Astrocyte (in vitro differentiated cells and primary cell): ENCODE results near the gene SGCD. TPM values are rescaled to one million over a fixed set of nuclear protein-coding genes. Genes with fewer than 3 reads are reported as not detected.
"Not testable (repeated sequence)": the region's sequence is repeated elsewhere in the genome, so short reads cannot be mapped to it uniquely, and the experiment has no call there.

Source experiments
- DNase-seq: peaks from one replicate; pipeline ENCODE4 v3.0.0-alpha.2; 2010; ENCODE audit warnings: low read depth
- FAIRE-seq: peaks from 2 replicates; lab custom pipeline; 2011; peaks lifted over from hg19 to GRCh38; lab: Jason Lieb, UNC
- H2AFZ ChIP-seq: 2 replicates; pipeline ENCODE4 v1.6.0; 2012; ENCODE audit warnings: low read depth, low read length, inconsistent platforms
- H3K27ac ChIP-seq: 2 replicates; pipeline ENCODE4 v1.5.1; 2011; ENCODE audit warnings: low read depth, low read length, inconsistent platforms
- H3K27me3 ChIP-seq: 2 replicates; pipeline ENCODE4 v1.6.0; 2011; ENCODE audit warnings: low read length, inconsistent platforms; ENCODE audit not compliant: insufficient read depth
- H3K36me3 ChIP-seq: 2 replicates; pipeline ENCODE4 v1.5.1; 2011; ENCODE audit warnings: low read length, inconsistent platforms; ENCODE audit not compliant: insufficient read depth
- H3K4me1 ChIP-seq: 2 replicates; pipeline ENCODE4 v1.5.1; 2011; ENCODE audit warnings: low read length, inconsistent platforms; ENCODE audit not compliant: insufficient read depth
- H3K4me2 ChIP-seq: 2 replicates; pipeline ENCODE4 v1.6.0; 2012; ENCODE audit warnings: low read length, inconsistent platforms
- H3K4me3 ChIP-seq: 2 replicates; pipeline ENCODE4 v1.5.1; 2011; ENCODE audit warnings: low read depth, mild to moderate bottlenecking, low read length, inconsistent platforms; ENCODE audit not compliant: insufficient read depth
- H3K79me2 ChIP-seq: 2 replicates; pipeline ENCODE4 v1.6.0; 2012; ENCODE audit warnings: mild to moderate bottlenecking, low read length, inconsistent platforms; ENCODE audit not compliant: insufficient read depth
- H3K9ac ChIP-seq: 2 replicates; pipeline ENCODE4 v1.6.0; 2012; ENCODE audit warnings: mild to moderate bottlenecking, low read length, inconsistent platforms
- H3K9me3 ChIP-seq: 2 replicates; pipeline ENCODE4 v1.5.1; 2012; ENCODE audit warnings: low read depth, mild to moderate bottlenecking, low read length, inconsistent platforms; ENCODE audit not compliant: insufficient read depth
- H4K20me1 ChIP-seq: 2 replicates; pipeline ENCODE4 v1.6.0; 2012; ENCODE audit warnings: low read length, inconsistent platforms; ENCODE audit not compliant: insufficient read depth
- H3K27ac Mint-ChIP-seq: one replicate; pipeline ENCODE4 v1.8.0; 2021; ENCODE audit warnings: mild to moderate bottlenecking, mixed read lengths; ENCODE audit not compliant: unreplicated experiment
- H3K27me3 Mint-ChIP-seq: one replicate; pipeline ENCODE4 v1.8.0; 2021; ENCODE audit warnings: low read depth, mixed read lengths; ENCODE audit not compliant: unreplicated experiment
- H3K36me3 Mint-ChIP-seq: one replicate; pipeline ENCODE4 v1.8.0; 2021; ENCODE audit warnings: low read depth, mixed read lengths; ENCODE audit not compliant: unreplicated experiment
- H3K4me1 Mint-ChIP-seq: one replicate; pipeline ENCODE4 v1.8.0; 2021; ENCODE audit warnings: low read depth, mixed read lengths; ENCODE audit not compliant: unreplicated experiment
- H3K4me3 Mint-ChIP-seq: one replicate; pipeline ENCODE4 v1.8.0; 2021; ENCODE audit warnings: mild to moderate bottlenecking, moderate library complexity, mixed read lengths; ENCODE audit not compliant: unreplicated experiment
- H3K9me3 Mint-ChIP-seq: one replicate; pipeline ENCODE4 v1.8.0; 2021; ENCODE audit warnings: mild to moderate bottlenecking, mixed read lengths; ENCODE audit not compliant: unreplicated experiment
- CTCF ChIP-seq: IDR thresholded peaks from 2 replicates; pipeline ENCODE4 v1.5.1; 2011; ENCODE audit warnings: low read depth, mild to moderate bottlenecking, inconsistent platforms, low read length, moderate library complexity; ENCODE audit not compliant: insufficient read depth
- EZH2 ChIP-seq: IDR thresholded peaks from 2 replicates; pipeline ENCODE4 v1.6.1; 2012; ENCODE audit warnings: mild to moderate bottlenecking, low read length, inconsistent platforms; ENCODE audit not compliant: insufficient read depth
- total RNA-seq: library from RNA; stranded (reverse); gene quantifications from 2 replicates; pipeline ENCODE4 v1.2.1, GENCODE V29; 2021

Gene SGCD
- total RNA-seq, 1 donor from 2014 or later, result 2.9 TPM

DNA sequence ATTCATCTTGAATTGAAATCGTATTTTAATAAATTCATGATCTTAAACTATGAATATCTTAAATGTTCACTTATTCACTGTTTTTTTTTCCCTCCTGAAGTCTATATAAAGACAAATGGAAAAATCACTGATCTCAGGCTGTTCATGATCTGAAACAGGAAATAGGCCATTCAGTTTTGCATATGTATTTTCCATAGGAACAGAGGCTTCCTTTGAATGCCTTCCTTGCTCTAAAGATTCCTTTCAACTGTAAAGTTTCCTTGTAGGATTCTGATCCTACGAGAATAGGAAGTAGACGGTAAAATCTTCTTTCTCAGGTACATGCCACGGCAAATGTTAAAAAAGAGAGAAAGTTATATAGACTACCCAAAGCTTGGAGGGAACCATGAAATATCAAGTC is 328.8 kb downstream of the SGCD start:
- Histone ChIP-seq H3K27ac (no peak overlapping the region), H3K27me3 (no peaks in the 10 kb centered on the region), H3K4me2 (no peak overlapping the region), H3K4me1 (no peaks in the 10 kb centered on the region), H3K4me3 (no peak overlapping the region), H3K9ac (no peak overlapping the region), H3K79me2 (no peaks in the 10 kb centered on the region), H3K9me3 (no peaks in the 10 kb centered on the region), H3K36me3 (no peaks in the 10 kb centered on the region), H2AFZ (no peak overlapping the region), H4K20me1 (no peaks in the 10 kb centered on the region)
- Mint-ChIP-seq H3K27ac (no peak overlapping the region), H3K27me3 (no peaks in the 10 kb centered on the region), H3K9me3 (no peaks in the 10 kb centered on the region), H3K4me3 (no peak overlapping the region), H3K36me3 (no peaks in the 10 kb centered on the region), H3K4me1 (no peaks in the 10 kb centered on the region)
- no peak for FAIRE-seq
- no peak for DNase-seq
- TF ChIP-seq CTCF (no peak), EZH2 (no peak)

GRCh38 chr5:156664832-156665231 is 337.9 kb downstream of the SGCD start:
- H3K27me3 Mint-ChIP-seq, H3K9me3 Mint-ChIP-seq, H2AFZ ChIP-seq, FAIRE-seq, H3K79me2 ChIP-seq, H3K4me2 ChIP-seq, H3K36me3 Mint-ChIP-seq, H3K36me3 ChIP-seq, H3K9me3 ChIP-seq, H3K4me3 Mint-ChIP-seq, H3K27ac Mint-ChIP-seq, H3K27me3 ChIP-seq, H3K4me1 ChIP-seq, H3K4me3 ChIP-seq, H3K4me1 Mint-ChIP-seq, H3K27ac ChIP-seq, H3K9ac ChIP-seq, DNase-seq, H4K20me1 ChIP-seq: not testable (repeated sequence)

DNA sequence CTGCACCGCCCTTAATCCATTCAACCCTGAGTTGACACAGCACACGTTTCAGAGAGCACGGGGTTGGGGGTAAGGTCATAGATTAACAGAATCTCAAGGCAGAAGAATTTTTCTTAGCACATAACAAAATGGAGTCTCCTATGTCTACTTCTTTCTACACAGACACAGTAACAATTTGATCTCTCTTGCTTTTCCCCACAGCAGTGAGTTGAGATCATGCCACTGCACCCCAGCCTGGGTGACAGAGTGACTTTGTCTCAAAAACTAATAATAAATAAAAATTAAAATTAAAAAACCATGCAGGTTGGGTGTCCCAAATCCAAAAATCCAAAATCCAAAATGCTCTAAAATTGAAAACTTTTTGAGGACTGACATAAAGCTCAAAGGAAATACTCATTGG is 339.7 kb downstream of the SGCD start:
- not testable (repeated sequence) for H3K27ac Mint-ChIP-seq, H3K9me3 Mint-ChIP-seq, H3K27me3 Mint-ChIP-seq, DNase-seq, H3K9ac ChIP-seq, H3K36me3 Mint-ChIP-seq, H3K27me3 ChIP-seq, H3K4me3 Mint-ChIP-seq, H3K79me2 ChIP-seq, H3K27ac ChIP-seq, H3K4me1 ChIP-seq, H2AFZ ChIP-seq, H3K36me3 ChIP-seq, FAIRE-seq, H3K4me2 ChIP-seq, H3K4me3 ChIP-seq, H4K20me1 ChIP-seq, H3K4me1 Mint-ChIP-seq, H3K9me3 ChIP-seq

DNA sequence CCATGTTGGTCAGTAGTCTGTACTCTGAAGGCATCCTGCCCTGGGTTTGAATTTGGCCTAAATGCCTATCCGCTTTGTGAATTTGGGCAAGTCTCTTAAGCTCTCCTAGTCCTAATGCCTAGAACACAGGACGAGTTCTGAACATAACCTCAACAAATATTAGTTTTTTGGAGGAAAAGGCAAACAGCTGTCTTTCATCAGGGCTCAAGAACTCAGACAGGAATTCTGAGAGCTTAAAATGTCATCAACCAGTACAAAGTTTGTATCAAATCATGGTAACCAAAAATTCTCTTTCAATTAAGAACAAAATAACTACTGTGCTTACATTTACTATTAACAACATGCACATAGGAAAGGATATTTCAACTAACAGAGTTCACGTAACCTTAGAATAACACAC is 340.7 kb downstream of the SGCD start:
- no peak overlapping the region for H3K27ac ChIP-seq
- H3K4me3 Mint-ChIP-seq, result no peak overlapping the region
- no peak overlapping the region for H2AFZ ChIP-seq
- H4K20me1 ChIP-seq, result no peaks in the 10 kb centered on the region
- no peaks in the 10 kb centered on the region for H3K4me1 Mint-ChIP-seq
- H3K4me2 ChIP-seq, result no peak overlapping the region
- no peaks in the 10 kb centered on the region for H3K36me3 Mint-ChIP-seq
- H3K9ac ChIP-seq, result no peak overlapping the region
- H3K27me3 ChIP-seq, result no peaks in the 10 kb centered on the region
- DNase-seq (no peak), FAIRE-seq (no peak)
- no peaks in the 10 kb centered on the region for H3K79me2 ChIP-seq
- no peak overlapping the region for H3K4me3 ChIP-seq
- no peaks in the 10 kb centered on the region for H3K4me1 ChIP-seq
- TF ChIP-seq EZH2, result no peak
- no peak for TF ChIP-seq CTCF
- no peak overlapping the region for H3K27ac Mint-ChIP-seq
- H3K36me3 ChIP-seq, result no peaks in the 10 kb centered on the region
- H3K27me3 Mint-ChIP-seq, result peaks cover 2% of the 10 kb centered on the region
- H3K9me3 ChIP-seq, result no peaks in the 10 kb centered on the region
- no peaks in the 10 kb centered on the region for H3K9me3 Mint-ChIP-seq
